Osteocyte (in vitro differentiated cells): ENCODE measurements around the gene ST7. TPM values are rescaled to one million over a fixed set of nuclear protein-coding genes. Genes with fewer than 3 reads are reported as not detected.

Experiments used
- DNase-seq: peaks from one replicate; pipeline ENCODE4 v3.0.0; 2021; ENCODE audit warnings: mixed read lengths; ENCODE audit not compliant: unreplicated experiment; ENCODE audit errors: extremely low spot score
- H3K27ac Mint-ChIP-seq: one replicate; pipeline ENCODE4 v1.8.0; 2021; ENCODE audit warnings: mild to moderate bottlenecking, mixed read lengths; ENCODE audit not compliant: unreplicated experiment
- H3K27me3 Mint-ChIP-seq: one replicate; pipeline ENCODE4 v1.8.0; 2021; ENCODE audit warnings: mixed read lengths; ENCODE audit not compliant: unreplicated experiment
- H3K36me3 Mint-ChIP-seq: one replicate; pipeline ENCODE4 v1.8.0; 2021; ENCODE audit warnings: mixed read lengths; ENCODE audit not compliant: unreplicated experiment
- H3K4me1 Mint-ChIP-seq: one replicate; pipeline ENCODE4 v1.8.0; 2021; ENCODE audit warnings: mixed read lengths; ENCODE audit not compliant: unreplicated experiment
- H3K4me3 Mint-ChIP-seq: one replicate; pipeline ENCODE4 v1.8.0; 2021; ENCODE audit warnings: mild to moderate bottlenecking, moderate library complexity, mixed read lengths; ENCODE audit not compliant: unreplicated experiment
- H3K9me3 Mint-ChIP-seq: one replicate; pipeline ENCODE4 v1.8.0; 2021; ENCODE audit warnings: mixed read lengths; ENCODE audit not compliant: unreplicated experiment
- CTCF ChIP-seq: fragments of 200-600 bp; sonication (generic); IDR thresholded peaks from 2 replicates; pipeline ENCODE4 v1.5.0; 2021; ENCODE audit warnings: antibody characterized with exemption, mild to moderate bottlenecking, moderate library complexity
- total RNA-seq: library from RNA; stranded (reverse); gene quantifications from 2 replicates; pipeline ENCODE4 v1.2.1, GENCODE V29; 2021

The ST7 gene
- total RNA-seq, 1 donor from 2014 or later: 68.5 TPM

DNA sequence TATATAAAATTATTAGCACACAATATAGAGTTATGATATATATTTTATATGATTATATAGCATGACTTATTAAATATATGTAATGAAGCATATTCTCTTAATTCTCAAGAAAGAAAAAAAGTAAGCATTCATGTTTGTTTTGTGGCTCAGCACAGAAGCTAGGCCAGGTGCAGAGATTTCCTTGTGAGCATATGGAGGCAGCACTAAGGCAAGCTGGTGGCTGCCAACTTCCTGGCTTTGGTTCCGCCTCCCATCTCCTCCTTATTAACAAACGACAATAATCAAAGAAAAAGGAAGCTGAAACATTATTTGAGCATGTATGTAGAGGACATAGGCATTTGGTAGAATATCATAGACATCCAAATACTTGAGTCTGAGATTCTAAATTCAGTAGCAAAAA lies 130.3 kb downstream of the ST7 start:
- Mint-ChIP-seq H3K27me3 (no peaks in the 10 kb centered on the region), H3K9me3 (no peaks in the 10 kb centered on the region), H3K4me3 (no peak overlapping the region), H3K27ac (peak overlapping the region; percentile 21), H3K4me1 (peaks cover 47% of the 10 kb centered on the region), H3K36me3 (no peaks in the 10 kb centered on the region)
- DNase-seq: no peak
- TF ChIP-seq CTCF: no peak

GRCh38 chr7:117084286-117084685 lies 131.0 kb downstream of the ST7 start:
- H3K27ac Mint-ChIP-seq: peak overlapping the region; percentile 21
- no peak overlapping the region for H3K4me3 Mint-ChIP-seq
- H3K36me3 Mint-ChIP-seq: peaks cover 3% of the 10 kb centered on the region
- no peak for TF ChIP-seq CTCF
- no peak for DNase-seq
- peaks cover 47% of the 10 kb centered on the region for H3K4me1 Mint-ChIP-seq
- H3K27me3 Mint-ChIP-seq: no peaks in the 10 kb centered on the region
- H3K9me3 Mint-ChIP-seq: no peaks in the 10 kb centered on the region

- Mint-ChIP-seq H3K4me1 (peaks cover 47% of the 10 kb centered on the region), H3K27ac (peak overlapping the region; percentile 53), H3K36me3 (peaks cover 3% of the 10 kb centered on the region), H3K9me3 (no peaks in the 10 kb centered on the region), H3K27me3 (no peaks in the 10 kb centered on the region), H3K4me3 (no peak overlapping the region)
- no peak for DNase-seq
- TF ChIP-seq CTCF: no peak
Observed at GRCh38 chr7:117085275-117085674, 132.0 kb downstream of the ST7 start.

DNA sequence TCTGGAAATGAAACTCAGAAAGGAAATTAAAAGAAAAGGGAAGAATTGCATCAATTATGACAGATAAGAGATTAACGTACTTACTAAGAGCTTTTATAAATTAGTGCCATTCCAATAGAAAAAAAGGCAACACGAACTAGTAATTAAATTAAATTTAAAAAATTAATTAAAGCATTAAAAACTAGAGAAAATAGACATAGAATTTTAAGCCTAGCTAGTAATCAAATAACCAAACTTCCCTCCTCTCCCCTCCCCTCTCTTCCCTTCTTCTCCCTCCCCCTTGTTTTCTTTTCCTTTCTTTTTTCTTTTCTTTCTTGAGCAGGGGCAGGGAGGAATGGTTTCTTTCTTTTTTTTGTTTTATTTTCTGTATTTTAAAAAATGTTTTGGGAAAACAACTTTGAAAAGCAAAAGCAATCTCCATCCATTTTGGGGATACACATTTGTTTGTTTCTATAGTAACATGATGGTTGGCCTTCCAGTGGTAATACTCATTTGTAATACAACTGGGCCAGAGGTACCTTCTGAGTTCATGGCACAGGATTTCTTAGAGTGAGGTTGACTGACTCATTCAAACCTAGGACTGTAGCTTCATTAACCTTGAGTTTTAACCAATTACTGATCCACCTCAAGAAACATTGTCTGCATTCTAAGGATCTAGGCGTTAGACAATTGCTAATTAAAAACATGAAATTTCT lies 132.6 kb downstream of the ST7 start:
- Mint-ChIP-seq H3K27ac (peak overlapping the region; percentile 86), H3K27me3 (no peaks in the 10 kb centered on the region), H3K9me3 (no peaks in the 10 kb centered on the region), H3K4me3 (no peak overlapping the region), H3K36me3 (peaks cover 3% of the 10 kb centered on the region), H3K4me1 (peaks cover 49% of the 10 kb centered on the region)
- no peak for TF ChIP-seq CTCF
- DNase-seq: no peak

- Mint-ChIP-seq H3K9me3 (no peaks in the 10 kb centered on the region), H3K27me3 (no peaks in the 10 kb centered on the region), H3K27ac (no peak overlapping the region), H3K36me3 (peaks cover 3% of the 10 kb centered on the region), H3K4me1 (peaks cover 49% of the 10 kb centered on the region), H3K4me3 (no peak overlapping the region)
- TF ChIP-seq CTCF: no peak
- no peak for DNase-seq
Observed at GRCh38 chr7:117086788-117087187, 133.5 kb downstream of the ST7 start.
